HG03095 (cell line): Measurements from ENCODE around the gene ARHGAP27.

Source experiments
- ATAC-seq: cut with Tn5 transposase; IDR thresholded peaks from one replicate; pipeline ENCODE4 v1.9.1; 2021; ENCODE audit warnings: moderate library complexity; ENCODE audit not compliant: unreplicated experiment

The ARHGAP27 gene

GRCh38 chr17:45431531-45432404 lies 902 bp downstream of the ARHGAP27 start:
- peak; percentile 43 for ATAC-seq

- peak; percentile 18 for ATAC-seq
Observed at GRCh38 chr17:45430738-45431530, 1.7 kb downstream of the ARHGAP27 start.

GRCh38 chr17:45430006-45430737 lies 2.5 kb downstream of the ARHGAP27 start:
- no peak for ATAC-seq

DNA sequence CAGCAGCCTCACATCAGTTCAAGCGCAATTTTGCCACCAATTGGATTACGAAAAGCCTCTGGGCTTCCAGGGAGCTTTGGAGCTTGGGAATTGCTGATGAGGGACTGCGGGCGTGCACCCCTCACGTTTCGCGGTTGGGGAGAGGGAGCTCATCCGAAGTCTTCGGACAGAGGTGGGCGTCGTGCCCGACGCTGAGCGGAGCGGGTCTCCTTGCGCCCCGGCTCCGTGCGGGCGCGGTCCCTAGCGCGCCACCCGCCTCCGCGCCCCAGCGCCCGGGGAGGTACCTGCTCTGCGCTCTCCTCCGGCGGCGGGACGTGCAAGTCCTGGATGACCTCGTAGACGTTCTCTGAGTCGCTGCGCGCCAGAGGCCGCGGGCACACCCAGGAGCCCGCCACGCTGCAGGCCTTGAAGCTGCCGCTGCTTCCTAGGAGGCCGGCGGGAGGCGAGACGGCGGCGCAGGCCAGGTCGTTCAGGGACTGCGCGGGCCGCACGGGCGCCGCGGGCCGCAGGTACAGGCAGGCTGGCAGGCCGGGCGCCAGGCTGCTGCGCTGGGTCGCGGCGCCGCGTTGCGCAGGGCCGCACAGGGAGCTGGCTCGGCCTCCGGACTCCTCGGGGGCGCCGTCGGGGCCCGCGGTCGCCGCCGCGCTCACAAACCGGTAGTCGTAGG lies 3.2 kb downstream of the ARHGAP27 start:
- ATAC-seq = no peak

DNA sequence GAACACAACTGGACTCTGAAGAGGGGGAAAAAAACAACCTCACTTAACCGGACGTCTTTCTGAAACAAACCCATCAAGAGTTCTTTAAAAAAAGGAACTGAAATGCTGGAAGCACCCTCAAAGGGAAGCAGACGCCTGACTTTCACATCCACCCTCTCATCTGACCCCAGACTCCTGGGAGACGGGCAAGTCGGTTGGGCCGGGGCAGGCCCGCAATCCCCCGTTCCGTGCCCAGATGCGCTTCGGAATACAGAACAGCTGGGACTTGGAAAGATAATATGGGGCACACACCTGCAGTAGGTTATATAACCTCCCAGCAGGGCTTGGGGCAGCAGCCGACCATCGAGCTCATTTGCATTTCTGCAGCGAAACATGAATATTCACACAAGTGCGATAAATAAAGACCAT lies 3.7 kb downstream of the ARHGAP27 start:
- no peak for ATAC-seq

- peak; percentile 40 for ATAC-seq
Observed at GRCh38 chr17:45428050-45428617, 4.5 kb downstream of the ARHGAP27 start.

DNA sequence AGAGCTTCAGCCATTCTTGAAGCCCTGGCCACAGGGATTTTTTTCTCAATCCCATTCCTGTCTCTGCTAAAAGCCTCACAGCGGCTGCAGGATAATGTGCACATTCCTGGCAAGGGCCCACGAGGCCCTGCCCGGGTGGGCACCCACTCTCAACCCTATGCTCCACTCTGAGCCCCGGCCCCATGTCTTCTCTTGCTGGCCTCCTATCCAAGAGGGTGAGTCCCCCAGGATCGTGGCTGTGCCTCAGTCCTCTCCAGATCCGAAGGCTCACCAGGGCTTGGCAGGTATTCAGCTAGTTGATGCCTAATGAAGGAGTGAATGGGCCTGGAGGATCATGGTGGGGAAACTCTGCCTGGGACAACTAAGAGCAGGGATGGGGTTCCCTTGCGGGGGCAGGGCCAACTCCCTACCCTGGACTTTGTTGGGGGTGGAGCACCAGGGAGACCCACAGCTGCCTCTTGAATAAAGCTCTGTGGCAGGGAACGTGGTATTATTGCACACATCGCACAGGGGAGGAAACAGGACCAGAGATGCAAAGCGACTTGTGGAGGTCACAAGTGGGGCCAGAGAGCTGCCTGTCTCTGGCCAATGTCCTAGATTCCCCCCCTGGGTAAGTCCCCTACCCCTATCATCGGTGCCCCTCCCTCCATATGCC lies 5.4 kb downstream of the ARHGAP27 start:
- ATAC-seq = no peak

GRCh38 chr17:45426561-45426960 lies 6.1 kb downstream of the ARHGAP27 start:
- ATAC-seq = no peak

GRCh38 chr17:45425984-45426413 lies 6.7 kb downstream of the ARHGAP27 start:
- ATAC-seq = no peak

DNA sequence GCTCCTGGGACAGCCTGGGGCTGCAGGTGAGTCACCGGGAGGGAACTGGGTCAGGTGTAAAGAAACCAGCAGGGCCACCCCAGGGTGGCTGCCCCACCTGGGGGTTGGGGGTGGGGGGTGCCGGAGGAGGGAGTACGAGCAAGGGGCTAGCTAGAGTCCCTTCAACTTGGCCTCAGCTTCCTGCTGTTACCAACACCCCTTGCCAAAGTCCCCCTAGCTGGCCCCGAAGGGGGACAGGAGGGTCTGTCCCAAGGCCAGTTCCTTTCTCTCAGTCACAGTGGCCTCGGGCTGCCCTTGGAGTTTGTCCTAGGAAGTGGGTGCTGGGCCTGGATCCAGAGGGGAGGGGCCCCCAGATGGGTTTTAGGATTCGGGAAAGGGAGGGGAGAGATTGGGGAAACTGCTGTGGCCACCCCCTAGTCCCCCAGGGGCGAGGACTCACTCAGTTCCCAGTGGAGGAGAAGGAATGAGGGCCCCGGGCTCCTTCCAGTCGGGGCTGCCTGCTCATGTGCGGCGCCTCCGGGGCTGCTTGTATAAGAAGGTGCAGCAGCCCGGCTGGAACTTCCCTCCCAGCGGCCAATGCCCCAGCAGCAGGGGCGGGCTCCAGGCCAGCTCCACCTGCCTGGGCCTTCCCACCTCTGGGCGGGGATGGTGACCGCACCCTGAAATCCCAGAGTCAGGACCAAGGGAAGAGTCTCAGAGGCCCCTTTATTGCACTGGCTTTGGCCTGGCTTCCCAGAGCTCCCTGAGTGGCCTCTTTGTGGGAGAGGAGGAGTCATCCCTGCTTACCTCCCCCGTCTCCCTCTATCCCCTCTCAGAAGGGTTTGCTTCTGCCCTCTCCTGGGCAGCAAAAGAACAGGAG lies 7.3 kb downstream of the ARHGAP27 start:
- no peak for ATAC-seq

GRCh38 chr17:45424769-45425124 lies 7.9 kb downstream of the ARHGAP27 start:
- ATAC-seq = no peak

GRCh38 chr17:45423975-45424335 lies 8.7 kb downstream of the ARHGAP27 start:
- no peak for ATAC-seq

GRCh38 chr17:45423304-45423974 lies 9.2 kb downstream of the ARHGAP27 start:
- no peak for ATAC-seq

DNA sequence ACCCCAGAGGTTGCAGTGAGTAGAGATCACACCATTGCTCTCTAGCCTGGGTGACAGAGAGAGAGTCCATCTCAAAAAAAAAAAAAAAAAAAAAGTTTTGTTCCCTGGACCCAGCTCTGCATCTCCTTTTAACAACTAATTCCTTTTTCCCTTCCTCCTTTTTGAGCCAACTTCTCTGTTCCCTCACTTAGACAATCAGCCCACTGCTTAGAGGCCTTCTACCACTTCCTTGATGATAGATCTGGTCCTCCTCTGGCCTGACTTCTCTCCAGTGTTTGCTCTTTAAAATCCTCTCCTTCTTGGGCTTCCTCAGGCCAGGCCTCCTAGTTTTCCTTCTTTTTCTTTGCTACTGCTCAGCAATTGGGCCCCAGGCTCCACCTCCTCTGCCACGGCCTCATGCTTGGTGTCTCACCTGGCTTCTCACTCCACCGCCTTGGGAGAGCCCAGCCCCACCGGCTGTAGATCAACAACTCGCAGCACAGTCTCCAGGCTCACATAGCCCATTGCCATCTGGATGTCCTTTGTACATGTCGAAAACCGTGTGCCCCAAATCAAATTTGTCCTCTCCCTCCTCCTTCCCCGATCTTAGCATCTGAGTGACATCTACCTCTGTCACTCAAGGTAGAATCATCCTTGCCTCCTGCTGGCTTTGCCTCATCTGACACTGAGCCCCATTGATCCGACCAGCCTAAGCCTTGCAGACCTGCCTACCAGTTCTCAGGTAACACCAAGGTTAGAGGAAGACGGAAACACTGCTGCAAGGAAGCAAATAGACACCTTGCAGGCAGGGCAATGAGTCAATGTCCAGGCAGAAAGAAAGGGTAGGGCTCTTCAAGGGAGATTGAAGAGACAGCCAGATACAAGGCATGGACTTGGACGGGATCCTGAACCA lies 17.4 kb downstream of the ARHGAP27 start:
- ATAC-seq = no peak

DNA sequence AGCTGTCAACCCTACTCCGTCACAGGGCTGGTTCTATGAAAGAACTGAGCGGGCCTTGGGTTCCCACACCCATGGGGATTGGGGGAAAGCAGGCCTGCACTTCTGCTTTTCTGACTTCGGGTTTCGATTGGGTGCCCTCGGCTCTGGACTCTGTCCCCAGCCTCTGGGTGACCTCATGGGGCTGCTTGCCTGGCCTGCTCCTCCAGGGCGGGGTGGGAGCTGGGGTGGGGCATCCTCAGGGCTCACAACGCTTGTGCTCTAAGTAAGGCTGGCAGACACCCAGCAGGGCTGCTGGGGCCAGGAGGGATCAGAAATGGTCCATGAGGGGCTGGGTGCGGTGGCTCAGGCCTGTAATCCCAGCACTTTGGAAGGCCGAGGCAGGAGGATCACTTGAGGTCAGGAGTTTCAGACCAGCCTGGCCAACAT lies 19.2 kb downstream of the ARHGAP27 start:
- no peak for ATAC-seq

GRCh38 chr17:45411348-45412105 lies 21.1 kb downstream of the ARHGAP27 start:
- ATAC-seq = no peak
